NCI-H1930 (cell line): ENCODE measurements around the gene PTPRH.
"Not testable (repeated sequence)": the region's sequence is repeated elsewhere in the genome, so short reads cannot be mapped to it uniquely, and the experiment has no call there.

Source experiments
- DNase-seq, 2 experiments: peaks; one replicate each; lab custom pipeline; 2025; lab: John Stamatoyannopoulos, UW

Gene PTPRH

GRCh38 chr19:55158848-55159749 is 50.2 kb downstream of the PTPRH start:
- DNase-seq = no peak

GRCh38 chr19:55158423-55158822 is 50.9 kb downstream of the PTPRH start:
- DNase-seq = no peak

GRCh38 chr19:55157064-55157908 is 52.0 kb downstream of the PTPRH start, which contains the start of gene TNNI3:
Gene TNNI3 (minus strand): TSS chr19:55157732. CDS start chr19:55157589, 143 bp downstream.
- DNase-seq = no peak

GRCh38 chr19:55156202-55157063 is 52.9 kb downstream of the PTPRH start:
- peak; percentile 67 to 71 for DNase-seq

- DNase-seq = not testable (repeated sequence)
Observed at GRCh38 chr19:55155784-55156183, 53.5 kb downstream of the PTPRH start.

GRCh38 chr19:55153652-55154264 is 55.5 kb downstream of the PTPRH start:
- DNase-seq = no peak

- no peak for DNase-seq
Observed at GRCh38 chr19:55152017-55152416, 57.3 kb downstream of the PTPRH start.

GRCh38 chr19:55149078-55150003 is 60.0 kb downstream of the PTPRH start, which contains the start of gene TNNT1:
Gene TNNT1 (minus strand): TSS chr19:55149206. CDS start chr19:55147157, 2,049 bp downstream.
- DNase-seq = no peak

- DNase-seq = no peak
Observed at GRCh38 chr19:55147545-55148251, 61.6 kb downstream of the PTPRH start.

- DNase-seq = peak; percentile 82 to 88
Observed at GRCh38 chr19:55146705-55147273, 62.5 kb downstream of the PTPRH start.

- peak; percentile 77 to 80 for DNase-seq
Observed at GRCh38 chr19:55146078-55146704, 63.1 kb downstream of the PTPRH start.

GRCh38 chr19:55145232-55145631 is 64.1 kb downstream of the PTPRH start:
- DNase-seq = no peak

GRCh38 chr19:55141696-55142095 is 67.6 kb downstream of the PTPRH start:
- no peak for DNase-seq

GRCh38 chr19:55137915-55138314 is 71.4 kb downstream of the PTPRH start:
- DNase-seq = no peak

GRCh38 chr19:55136399-55137102 is 72.8 kb downstream of the PTPRH start:
- DNase-seq = no peak

GRCh38 chr19:55134736-55135135 is 74.6 kb downstream of the PTPRH start:
- DNase-seq = no peak

- no peak for DNase-seq
Observed at GRCh38 chr19:55133639-55134444, 75.5 kb downstream of the PTPRH start.
